PC-9 (cell line): Measurements from ENCODE around the gene C4orf36. TPM values are rescaled to one million over a fixed set of nuclear protein-coding genes. Genes with fewer than 3 reads are reported as not detected.

Experiments
- BruUV-seq: library from RNA; stranded (reverse); fragments of 400-500 nt; replicated peaks from 2 replicates; lab custom pipeline; 2021; lab: Mats Ljungman, UMichigan
- CTCF ChIA-PET: fragments of 300-600 bp; sonication (Branson Sonifier 250); formaldehyde crosslinking; loops from one replicate; lab custom pipeline; 2022; ENCODE audit warnings: antibody characterized with exemption; lab: Charles Lee
- POLR2A ChIA-PET: fragments of 300-600 bp; sonication (Branson Sonifier 250); formaldehyde crosslinking; loops from one replicate; lab custom pipeline; 2022; ENCODE audit warnings: antibody characterized with exemption; ENCODE audit not compliant: unreplicated experiment; lab: Charles Lee
- DNase-seq, 2 experiments: peaks; one replicate each; pipeline versions ENCODE4 v3.0.0 to v3.0.0-alpha.2; 2015 to 2022; ENCODE audit warnings: mixed read lengths in 1 of 2
- H2AFZ ChIP-seq: fragments of 200-600 bp; sonication (generic); 2 replicates; pipeline ENCODE4 v1.8.1; 2017; ENCODE audit warnings: antibody characterized with exemption
- H3F3A ChIP-seq: fragments of 200-600 bp; sonication (generic); 2 replicates; pipeline ENCODE4 v1.8.1; 2017; ENCODE audit warnings: antibody characterized with exemption, mild to moderate bottlenecking, low read depth; ENCODE audit not compliant: insufficient read depth
- H3K27ac ChIP-seq: fragments of 200-600 bp; sonication (generic); 2 replicates; pipeline ENCODE4 v1.6.1; 2016; ENCODE audit warnings: mixed run types
- H3K27me3 ChIP-seq: fragments of 200-600 bp; sonication (generic); 2 replicates; pipeline ENCODE4 v1.6.1; 2016; ENCODE audit warnings: low read depth, mixed run types; ENCODE audit not compliant: insufficient read depth
- H3K36me3 ChIP-seq: fragments of 200-600 bp; sonication (generic); 2 replicates; pipeline ENCODE4 v1.6.1; 2016; ENCODE audit warnings: low read depth, mixed run types
- H3K4me1 ChIP-seq: fragments of 200-600 bp; sonication (generic); replicated peaks from 2 replicates; pipeline ENCODE4 v1.6.1; 2016; ENCODE audit warnings: mixed run types; ENCODE audit not compliant: insufficient read depth
- H3K4me2 ChIP-seq: fragments of 200-600 bp; sonication (generic); 2 replicates; pipeline ENCODE4 v1.6.1; 2017; ENCODE audit warnings: mixed run types
- H3K4me3 ChIP-seq: fragments of 200-600 bp; sonication (generic); 2 replicates; pipeline ENCODE4 v1.6.1; 2016; ENCODE audit warnings: mixed run types
- H3K79me2 ChIP-seq: fragments of 200-600 bp; sonication (generic); 2 replicates; pipeline ENCODE4 v1.6.1; 2017; ENCODE audit warnings: low read depth, mixed run types
- H3K9me2 ChIP-seq: fragments of 200-600 bp; sonication (generic); 2 replicates; pipeline ENCODE4 v1.8.1; 2017; ENCODE audit warnings: mild to moderate bottlenecking; ENCODE audit not compliant: insufficient read depth
- H3K9me3 ChIP-seq: fragments of 200-600 bp; sonication (generic); 2 replicates; pipeline ENCODE4 v1.8.1; 2016; ENCODE audit warnings: low read depth; ENCODE audit not compliant: insufficient read depth
- H4K20me1 ChIP-seq: fragments of 200-600 bp; sonication (generic); 2 replicates; pipeline ENCODE4 v1.8.1; 2017; ENCODE audit not compliant: insufficient read depth
- CTCF ChIP-seq: fragments of 200-600 bp; sonication (generic); conservative IDR thresholded peaks from 2 replicates; pipeline ENCODE4 v1.6.1; 2017; ENCODE audit warnings: mixed run types, antibody characterized with exemption, mild to moderate bottlenecking, moderate library complexity
- EZH2 ChIP-seq: fragments of 200-600 bp; sonication (generic); IDR thresholded peaks from 2 replicates; pipeline ENCODE4 v1.8.0; 2017; ENCODE audit warnings: antibody characterized with exemption, low read depth
- intact Hi-C: fragments of 100-400 bp; cut with micrococcal nuclease; formaldehyde crosslinking; loops from one replicate; pipeline ENCODE4 v1.10.0; 2022; ENCODE audit not compliant: unreplicated experiment
- total RNA-seq: library from RNA; stranded (reverse); gene quantifications from 2 replicates; pipeline ENCODE4 v1.2.3, GENCODE V29; 2021

Gene C4orf36
- total RNA-seq, 1 experiment from 2014 or later, result not detected

- no peak for DNase-seq
- Histone ChIP-seq H3K9me3 (no peaks in the 10 kb centered on the region), H3K36me3 (no peaks in the 10 kb centered on the region), H3K9me2 (no peaks in the 10 kb centered on the region), H2AFZ (no peak within 1 kb of the TSS), H3K4me2 (no peak within 1 kb of the TSS), H3K4me1 (no peaks in the 10 kb centered on the region), H3F3A (no peaks in the 10 kb centered on the region), H4K20me1 (no peaks in the 10 kb centered on the region), H3K4me3 (no peak within 1 kb of the TSS), H3K27ac (no peak within 1 kb of the TSS), H3K79me2 (no peaks in the 10 kb centered on the region), H3K27me3 (no peaks in the 10 kb centered on the region)
- ChIA-PET POLR2A (no interaction called here), CTCF (no interaction called here)
- TF ChIP-seq CTCF, result no peak
- TF ChIP-seq EZH2, result no peak
- BruUV-seq, result no TSS peak
- intact Hi-C loops, result no loop called here
Observed at GRCh38 chr4:86848732-86849619, 43.2 kb downstream of the C4orf36 start, which contains the start of gene SLC10A6. TSS of gene SLC10A6 (minus strand) at chr4:86849384. CDS start at chr4:86849115, 269 bp downstream.

GRCh38 chr4:86848136-86848535, 44.1 kb downstream of the C4orf36 start:
- H3K27ac ChIP-seq, result no peak overlapping the region
- intact Hi-C loops, result no loop called here
- H3K9me2 ChIP-seq, result no peaks in the 10 kb centered on the region
- H3K4me3 ChIP-seq, result no peak overlapping the region
- no peaks in the 10 kb centered on the region for H3K36me3 ChIP-seq
- ChIA-PET CTCF (no interaction called here), POLR2A (no interaction called here)
- no peaks in the 10 kb centered on the region for H3K4me1 ChIP-seq
- H3K79me2 ChIP-seq, result no peaks in the 10 kb centered on the region
- TF ChIP-seq CTCF, result no peak
- no peak for TF ChIP-seq EZH2
- no peaks in the 10 kb centered on the region for H3F3A ChIP-seq
- H2AFZ ChIP-seq, result no peak overlapping the region
- no peaks in the 10 kb centered on the region for H4K20me1 ChIP-seq
- no peaks in the 10 kb centered on the region for H3K9me3 ChIP-seq
- BruUV-seq, result no TSS peak
- no peaks in the 10 kb centered on the region for H3K27me3 ChIP-seq
- no peak for DNase-seq
- no peak overlapping the region for H3K4me2 ChIP-seq

- Histone ChIP-seq H3K9me2 (no peaks in the 10 kb centered on the region), H3K27ac (no peak overlapping the region), H3F3A (no peaks in the 10 kb centered on the region), H3K36me3 (no peaks in the 10 kb centered on the region), H3K4me3 (no peak overlapping the region), H3K27me3 (no peaks in the 10 kb centered on the region), H4K20me1 (no peaks in the 10 kb centered on the region), H3K9me3 (no peaks in the 10 kb centered on the region), H3K79me2 (no peaks in the 10 kb centered on the region), H3K4me1 (no peaks in the 10 kb centered on the region), H3K4me2 (no peak overlapping the region), H2AFZ (no peak overlapping the region)
- TF ChIP-seq EZH2 (no peak), CTCF (no peak)
- DNase-seq, result no peak
- BruUV-seq, result no TSS peak
- intact Hi-C loops, result no loop called here
- ChIA-PET CTCF (no interaction called here), POLR2A (no interaction called here)
Observed at GRCh38 chr4:86847571-86847970, 44.7 kb downstream of the C4orf36 start.
